Measurements from ENCODE around the gene MARK4. TPM values are rescaled to one million over a fixed set of nuclear protein-coding genes. Genes with fewer than 3 reads are reported as not detected.

The MARK4 gene
- total and polyA plus RNA-seq, 10 donors: 6.5 to 45.8 (median 26.3) TPM

DNA sequence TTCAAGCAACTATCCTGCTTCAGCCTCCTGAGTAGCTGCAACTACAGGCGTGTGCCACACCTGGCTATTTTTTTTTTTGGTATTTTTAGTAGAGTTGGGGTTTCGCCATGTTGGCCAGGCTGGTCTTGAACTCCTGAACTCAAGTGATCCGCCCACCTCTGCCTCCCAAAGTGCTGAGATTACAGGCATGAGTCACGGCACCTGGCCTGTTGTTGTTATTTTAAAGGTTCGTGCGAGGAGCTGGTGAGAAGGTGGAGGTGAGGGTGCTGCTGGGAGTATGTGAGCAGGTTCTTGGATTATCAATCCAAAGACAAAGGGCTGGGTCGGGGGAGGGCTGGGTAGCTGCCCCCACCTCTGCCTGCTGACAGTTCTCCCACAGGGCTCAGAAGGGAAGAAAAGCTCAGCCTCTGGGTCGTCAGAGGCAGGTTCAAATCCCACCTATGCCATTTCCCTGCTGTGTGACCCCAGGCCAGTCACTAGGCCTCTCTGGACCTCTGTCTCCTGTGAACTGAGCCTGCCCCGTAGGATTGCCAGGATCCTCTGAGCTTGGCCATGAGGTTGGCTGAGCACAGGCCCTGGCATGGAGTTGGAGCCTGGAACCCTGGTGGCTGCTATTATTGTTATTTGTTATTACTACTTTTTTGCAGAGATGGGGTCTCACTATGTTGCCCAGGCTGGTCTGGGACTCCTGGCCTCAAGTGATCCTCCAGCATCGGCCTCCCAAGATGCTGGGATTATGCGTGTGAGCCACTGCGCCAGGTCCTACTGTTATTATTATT is 70.1 kb downstream of the MARK4 start:
- no peak overlapping the region for H3K4me3 ChIP-seq
- DNase-seq: no peak
- intact Hi-C loops (cut with DNase I; ENCODE audit: low total_unique reads): no loop called here
- H3K27me3 ChIP-seq (replicated peaks in 1 of 7): peaks cover 0 to 87% (median 23%) of the 10 kb centered on the region in 7 donors
- H3K9me3 ChIP-seq: no peaks in the 10 kb centered on the region
- H3K27ac ChIP-seq: no peak overlapping the region
- TF ChIP-seq, protein P1, sequence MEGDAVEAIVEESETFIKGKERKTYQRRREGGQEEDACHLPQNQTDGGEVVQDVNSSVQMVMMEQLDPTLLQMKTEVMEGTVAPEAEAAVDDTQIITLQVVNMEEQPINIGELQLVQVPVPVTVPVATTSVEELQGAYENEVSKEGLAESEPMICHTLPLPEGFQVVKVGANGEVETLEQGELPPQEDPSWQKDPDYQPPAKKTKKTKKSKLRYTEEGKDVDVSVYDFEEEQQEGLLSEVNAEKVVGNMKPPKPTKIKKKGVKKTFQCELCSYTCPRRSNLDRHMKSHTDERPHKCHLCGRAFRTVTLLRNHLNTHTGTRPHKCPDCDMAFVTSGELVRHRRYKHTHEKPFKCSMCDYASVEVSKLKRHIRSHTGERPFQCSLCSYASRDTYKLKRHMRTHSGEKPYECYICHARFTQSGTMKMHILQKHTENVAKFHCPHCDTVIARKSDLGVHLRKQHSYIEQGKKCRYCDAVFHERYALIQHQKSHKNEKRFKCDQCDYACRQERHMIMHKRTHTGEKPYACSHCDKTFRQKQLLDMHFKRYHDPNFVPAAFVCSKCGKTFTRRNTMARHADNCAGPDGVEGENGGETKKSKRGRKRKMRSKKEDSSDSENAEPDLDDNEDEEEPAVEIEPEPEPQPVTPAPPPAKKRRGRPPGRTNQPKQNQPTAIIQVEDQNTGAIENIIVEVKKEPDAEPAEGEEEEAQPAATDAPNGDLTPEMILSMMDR (IDR thresholded peaks at IDR 0.05 in 8 of 11, conservative IDR thresholded peaks at IDR 0.05 in 3 of 11): no peak
- TF ChIP-seq POLR2A (IDR thresholded peaks at IDR 0.05) (no peak), POLR2AphosphoS5 (IDR thresholded peaks at IDR 0.05) (no peak)
- peaks cover 0 to 14% (median 6%) of the 10 kb centered on the region in 6 donors for H3K4me1 ChIP-seq
- WGBS, 5 donors: 84 to 91% (median 88%) methylated on average over 11 to 12 of the region's 12 CpGs
- no peaks in the 10 kb centered on the region for H3K36me3 ChIP-seq

DNA sequence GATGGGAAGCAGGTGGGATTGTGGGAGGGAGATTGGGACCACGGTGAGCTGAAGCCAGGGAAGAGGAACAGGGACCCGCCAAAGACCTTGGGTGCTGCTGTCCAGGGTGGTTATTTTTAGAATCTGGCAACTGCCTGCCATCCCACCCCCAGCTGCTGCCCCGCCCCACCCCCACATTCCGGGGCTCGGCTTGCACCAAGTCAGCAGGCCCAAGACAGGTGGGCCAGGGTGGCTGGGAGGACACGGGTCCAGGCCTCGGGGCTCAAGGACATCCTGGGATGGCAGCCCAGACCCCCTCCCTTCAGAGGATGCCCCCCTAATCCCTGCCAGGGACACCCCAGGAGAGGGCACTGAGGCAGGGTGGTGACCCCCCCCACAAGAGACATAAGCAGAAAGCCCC is 70.8 kb downstream of the MARK4 start:
- DNase-seq: no peak
- Histone ChIP-seq H3K4me3 (no peak overlapping the region), H3K36me3 (no peaks in the 10 kb centered on the region), H3K27ac (no peak overlapping the region), H3K27me3 (replicated peaks in 1 of 7) (peaks cover 0 to 81% (median 23%) of the 10 kb centered on the region in 7 donors), H3K9me3 (no peaks in the 10 kb centered on the region), H3K4me1 (peaks cover 0 to 17% (median 8%) of the 10 kb centered on the region in 6 donors)
- 43 to 65% (median 58%) methylated on average over 6 to 7 of the region's 7 CpGs for WGBS, 5 donors
- TF ChIP-seq POLR2A (IDR thresholded peaks at IDR 0.05): no peak
- TF ChIP-seq POLR2AphosphoS5 (IDR thresholded peaks at IDR 0.05): no peak
- TF ChIP-seq, protein P1 (IDR thresholded peaks at IDR 0.05 in 8 of 11, conservative IDR thresholded peaks at IDR 0.05 in 3 of 11): no peak
- intact Hi-C loops (cut with DNase I; ENCODE audit: low total_unique reads): no loop called here

DNA sequence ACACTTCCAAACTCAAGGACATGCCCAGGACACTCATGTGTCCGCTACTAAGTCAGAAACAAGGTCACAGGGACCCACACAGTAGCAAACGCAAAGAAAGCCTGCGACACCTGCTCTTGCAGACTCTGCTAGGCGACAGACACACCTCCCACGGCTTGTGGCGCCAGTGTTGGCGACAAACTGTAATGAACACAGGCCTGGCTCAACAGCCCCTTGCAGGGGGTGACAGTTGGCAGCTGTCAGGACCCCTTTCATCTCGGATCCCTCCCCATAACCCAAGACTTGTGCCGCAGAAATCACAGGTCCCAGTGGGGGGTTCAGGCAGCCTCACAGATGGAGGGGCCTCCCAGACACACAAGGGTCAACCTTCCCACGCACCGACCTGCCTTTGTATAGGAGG is 71.2 kb downstream of the MARK4 start:
- H3K27me3 ChIP-seq (replicated peaks in 1 of 7): peaks cover 0 to 77% (median 23%) of the 10 kb centered on the region in 7 donors

More for the DNA sequence above, 71.2 kb downstream of the MARK4 start:
- intact Hi-C loops (cut with DNase I; ENCODE audit: low total_unique reads): no loop called here
- no peak for TF ChIP-seq POLR2A (IDR thresholded peaks at IDR 0.05)
- TF ChIP-seq, protein P1 (IDR thresholded peaks at IDR 0.05 in 8 of 11, conservative IDR thresholded peaks at IDR 0.05 in 3 of 11): no peak
- no peak for TF ChIP-seq POLR2AphosphoS5 (IDR thresholded peaks at IDR 0.05)
- WGBS, 5 donors: 47 to 73% (median 56%) methylated on average over 4 to 11 of the region's 11 CpGs
- Histone ChIP-seq H3K4me3 (no peak overlapping the region), H3K36me3 (no peaks in the 10 kb centered on the region), H3K27ac (no peak overlapping the region), H3K9me3 (no peaks in the 10 kb centered on the region), H3K4me1 (peaks cover 0 to 17% (median 8%) of the 10 kb centered on the region in 6 donors)
- no peak for DNase-seq

Measured in spleen (tissue), 11 donors.